GM19468 (cell line): ENCODE measurements around the gene ZNF683.

Experiments
- ATAC-seq: cut with Tn5 transposase; IDR thresholded peaks from one replicate; pipeline ENCODE4 v1.9.1; 2021; ENCODE audit warnings: mild to moderate bottlenecking, moderate library complexity, moderate number of reproducible peaks; ENCODE audit not compliant: unreplicated experiment; ENCODE audit errors: extremely low read depth

ZNF683 gene

GRCh38 chr1:26315874-26316850 lies 56.4 kb downstream of the ZNF683 start:
- ATAC-seq = no peak

- ATAC-seq = no peak
Observed at GRCh38 chr1:26314501-26314900, 58.0 kb downstream of the ZNF683 start.
